HepG2 (cell line): ENCODE measurements around the gene OCLN. TPM values are rescaled to one million over a fixed set of nuclear protein-coding genes. Genes with fewer than 3 reads are reported as not detected.
A peak's percentile ranks its signal among the peaks of the same experiment; 100 is the strongest.

Experiments used
- ATAC-seq: fragments of 200-7000 bp; cut with Tn5 transposase; 3 replicates; pipeline ENCODE4 v1.9.1; 2020; ENCODE audit warnings: mild to moderate bottlenecking, moderate library complexity
- BruUV-seq: library from RNA; stranded (reverse); fragments of 400-500 nt; replicated peaks from 2 replicates; lab custom pipeline; 2021; lab: Mats Ljungman, UMichigan
- CTCF ChIA-PET: fragments of 300-600 bp; formaldehyde crosslinking; extraction: SDS; loops from one replicate; lab custom pipeline; 2021; ENCODE audit warnings: low total read pairs, inconsistent platforms, low intra/inter-chr PET ratio; lab: Yijun Ruan, JAX
- POLR2A ChIA-PET: fragments of 350-600 bp; sonication (Branson Sonifier 250); formaldehyde crosslinking; loops from one replicate; lab custom pipeline; 2020; ENCODE audit warnings: antibody characterized with exemption, inconsistent platforms; lab: Yijun Ruan, JAX
- DNase-seq: peaks from one replicate; pipeline ENCODE4 v3.0.0-alpha.2; 2015; ENCODE audit warnings: low spot score
- FAIRE-seq: peaks from 3 replicates; lab custom pipeline; 2011; peaks lifted over from hg19 to GRCh38; lab: Jason Lieb, UNC
- H2AFZ ChIP-seq: one replicate; pipeline ENCODE4 v1.6.1; 2011; ENCODE audit warnings: low read length, inconsistent platforms
- H3K27ac ChIP-seq: fragments of 300-600 bp; 3 replicates; pipeline ENCODE4 v1.8.0; 2011; ENCODE audit warnings: mixed run types, mild to moderate bottlenecking, mixed read lengths, low read length, inconsistent platforms; ENCODE audit not compliant: insufficient read depth; ENCODE audit errors: extremely low read length
- H3K27me3 ChIP-seq, 2 experiments: fragments of 200-600 bp in 1 of 2; 2 replicates in 1 of 2; 3 replicates in 1 of 2; pipeline versions ENCODE4 v1.6.0 to v1.8.0; 2011; ENCODE audit warnings: low read length in 2 of 2, mild to moderate bottlenecking in 2 of 2, moderate library complexity in 2 of 2, inconsistent platforms in 1 of 2; ENCODE audit not compliant: insufficient read depth in 2 of 2, control insufficient read depth in 1 of 2
- H3K36me3 ChIP-seq, 2 experiments: fragments of 200-600 bp in 1 of 2; replicated peaks in 1 of 2; 2 replicates in 1 of 2; 3 replicates in 1 of 2; pipeline versions ENCODE4 v1.5.1 to v1.8.0; 2011; ENCODE audit warnings: low read length in 2 of 2, inconsistent platforms in 1 of 2; ENCODE audit not compliant: insufficient read depth in 2 of 2, control insufficient read depth in 1 of 2
- H3K4me1 ChIP-seq: 2 replicates; pipeline ENCODE4 v1.5.1; 2012; ENCODE audit warnings: low read length, inconsistent platforms; ENCODE audit not compliant: insufficient read depth
- H3K4me2 ChIP-seq: 2 replicates; pipeline ENCODE4 v1.6.0; 2011; ENCODE audit warnings: low read depth, low read length, inconsistent platforms
- H3K4me3 ChIP-seq, 3 experiments: fragments of 200-600 bp in 1 of 3; sonication (generic), shearing (Covaris generic) in 1 of 3; replicated peaks in 1 of 3; 2 replicates each; pipeline ENCODE4 v1.5.1; 2011 to 2016; ENCODE audit warnings: low read length in 3 of 3, inconsistent platforms in 2 of 3, low read depth in 2 of 3, mild to moderate bottlenecking in 2 of 3, control low read depth in 1 of 3, mixed read lengths in 1 of 3; ENCODE audit not compliant: insufficient read depth in 1 of 3
- H3K79me2 ChIP-seq: one replicate; pipeline ENCODE4 v1.6.1; 2011; ENCODE audit warnings: low read length, inconsistent platforms; ENCODE audit not compliant: insufficient read depth
- H3K9ac ChIP-seq: 2 replicates; pipeline ENCODE4 v1.6.0; 2011; ENCODE audit warnings: mild to moderate bottlenecking, low read depth, low read length, inconsistent platforms; ENCODE audit not compliant: insufficient read depth
- H3K9me3 ChIP-seq: 2 replicates; pipeline ENCODE4 v1.5.1; 2012; ENCODE audit warnings: mild to moderate bottlenecking, low read length
- H4K20me1 ChIP-seq: 2 replicates; pipeline ENCODE4 v1.6.0; 2011; ENCODE audit warnings: inconsistent platforms, mild to moderate bottlenecking, low read length, moderate library complexity; ENCODE audit not compliant: insufficient read depth
- ARHGAP35 ChIP-seq: sonication (generic); formaldehyde crosslinking; IDR thresholded peaks from 2 replicates; pipeline ENCODE4 v1.9.0; 2022; ENCODE audit warnings: mild to moderate bottlenecking, inconsistent platforms, moderate library complexity, missing genetic modification reagents, borderline replicate concordance
- ARID2 ChIP-seq: sonication (generic); formaldehyde crosslinking; IDR thresholded peaks from 2 replicates; pipeline ENCODE4 v1.8.1; 2022; ENCODE audit warnings: mild to moderate bottlenecking, missing genetic modification reagents, borderline replicate concordance
- ATF3 ChIP-seq: sonication (generic); formaldehyde crosslinking; IDR thresholded peaks from 2 replicates; pipeline ENCODE4 v1.4.0; 2020; ENCODE audit warnings: missing genetic modification reagents
- CHCHD3 ChIP-seq: sonication (generic); formaldehyde crosslinking; IDR thresholded peaks from 2 replicates; pipeline ENCODE4 v1.8.0; 2022; ENCODE audit warnings: mild to moderate bottlenecking, missing genetic modification reagents, moderate library complexity
- NFIC ChIP-seq: IDR thresholded peaks from 2 replicates; pipeline ENCODE4 v1.6.1; 2012; ENCODE audit warnings: mild to moderate bottlenecking, low read length, inconsistent platforms
- SIX1 ChIP-seq: sonication (generic); formaldehyde crosslinking; IDR thresholded peaks from 2 replicates; pipeline ENCODE4 v1.4.0; 2020; ENCODE audit warnings: missing genetic modification reagents, borderline replicate concordance
- STAG1 ChIP-seq: sonication (generic); formaldehyde crosslinking; IDR thresholded peaks from 2 replicates; pipeline ENCODE4 v1.4.0; 2020; ENCODE audit warnings: missing genetic modification reagents
- TEAD3 ChIP-seq: optimal IDR thresholded peaks from 2 replicates; pipeline ENCODE3; 2016; ENCODE audit warnings: borderline replicate concordance
- U2AF2 ChIP-seq: fragments of 200-400 bp; formaldehyde crosslinking; IDR thresholded peaks from 2 replicates; pipeline ENCODE4 v1.6.1; 2017; ENCODE audit warnings: low read depth, mild to moderate bottlenecking, low read length
- ZBTB21 ChIP-seq: sonication (generic); formaldehyde crosslinking; IDR thresholded peaks from 2 replicates; pipeline ENCODE4 v1.4.0; 2020; ENCODE audit warnings: missing genetic modification reagents
- ZNF124 ChIP-seq: sonication (generic); formaldehyde crosslinking; IDR thresholded peaks from 2 replicates; pipeline ENCODE4 v1.4.0; 2020; ENCODE audit warnings: missing genetic modification reagents
- ZNF138 ChIP-seq: sonication (generic); formaldehyde crosslinking; IDR thresholded peaks from 2 replicates; pipeline ENCODE4 v1.5.0; 2020; ENCODE audit warnings: mild to moderate bottlenecking, low read depth, missing genetic modification reagents
- ZNF501 ChIP-seq: sonication (generic); formaldehyde crosslinking; IDR thresholded peaks from 2 replicates; pipeline ENCODE4 v1.5.1; 2020; ENCODE audit warnings: mild to moderate bottlenecking, moderate library complexity, missing genetic modification reagents
- ZNF563 ChIP-seq: sonication (generic); formaldehyde crosslinking; IDR thresholded peaks from 2 replicates; pipeline ENCODE4 v1.8.0; 2022; ENCODE audit warnings: mild to moderate bottlenecking, moderate library complexity, missing genetic modification reagents
- ZNF7 ChIP-seq: IDR thresholded peaks from 2 replicates; pipeline ENCODE4 v1.6.1; 2016; ENCODE audit warnings: missing biosample characterization, missing genetic modification reagents
- WGBS: methylation state at CpG from one replicate; pipeline ENCODE4 v1.1.6; 2017; ENCODE audit warnings: low lambda C conversion rate; 5-methylcytosine and 5-hydroxymethylcytosine counted together
- in situ Hi-C: cut with HindIII; loops from 2 replicates; pipeline ENCODE4 v1.10.0; 2017; ENCODE audit warnings: low pct_unique_long_range_greater_than_20kb; ENCODE audit not compliant: extremely low pct_ligation_motif_present
- intact Hi-C: fragments of 100-400 bp; cut with micrococcal nuclease; formaldehyde crosslinking; loops from one replicate; pipeline ENCODE4 v1.10.0; 2022; ENCODE audit not compliant: unreplicated experiment
- polyA plus RNA-seq, 8 experiments: library from polyadenylated mRNA; depleted of rRNA in 3 of 8; stranded (reverse) in 7 of 8; unstranded in 1 of 8; fragments of >200 nt; fragmentation: Illumina TruSeq in 4 of 8; extraction: Trizol in 4 of 8; gene quantifications; 2 replicates each; pipeline versions ENCODE4 v1.2.1 to v1.2.3, GENCODE V29; 2011 to 2016; ENCODE audit warnings: low read depth in 4 of 8, missing spikeins in 1 of 8, mixed read lengths in 1 of 8; ENCODE audit not compliant: insufficient read depth in 1 of 8
- total RNA-seq, 5 experiments: library from RNA; depleted of rRNA; stranded (reverse); fragments of >200 nt; fragmentation: Illumina TruSeq; extraction: Trizol; gene quantifications; 2 replicates each; pipeline ENCODE4 v1.2.3, GENCODE V29; 2016; ENCODE audit warnings: low read depth in 1 of 5
- TF ChIP-seq, protein P1 (sequence below): sonication (generic); formaldehyde crosslinking; IDR thresholded peaks from 2 replicates; pipeline ENCODE4 v1.4.0; 2020; ENCODE audit warnings: mild to moderate bottlenecking, missing genetic modification reagents
- TF ChIP-seq, protein P2 (sequence below): sonication (generic); formaldehyde crosslinking; IDR thresholded peaks from 2 replicates; pipeline ENCODE4 v1.8.0; 2022; ENCODE audit warnings: missing genetic modification reagents, mild to moderate bottlenecking, inconsistent platforms, borderline replicate concordance

Gene OCLN
- total and polyA plus RNA-seq, 2 of the 13 experiments (the other 11 are each of a cell fraction or from before 2014, with no cell fraction given), result 24.1 to 34.8 TPM

GRCh38 chr5:69509212-69509611 is 16.6 kb downstream of the OCLN start (continued):
- no peak for TF ChIP-seq NFIC
- TF ChIP-seq STAG1 (CRISPR knock-in tag), result no peak
- TF ChIP-seq, all 625 proteins: peak for 0

- H3K4me3 ChIP-seq, result no peak overlapping the region
- intact Hi-C loops (no loop called here), in situ Hi-C loops (no loop called here)
- peaks cover 11% of the 10 kb centered on the region for H3K4me1 ChIP-seq
- H3K36me3 ChIP-seq, result peaks cover 8 to 31% of the 10 kb centered on the region in 2 experiments
- H3K9me3 ChIP-seq, result no peaks in the 10 kb centered on the region
- ChIA-PET POLR2A (no interaction called here), CTCF (no interaction called here)
- TF ChIP-seq ZNF7 (CRISPR knock-in tag) (0 out of 2 replicates have a peak, but pooled peaks have one; percentile 51), SIX1 (no peak)
- H3K79me2 ChIP-seq, result no peaks in the 10 kb centered on the region
- H3K27me3 ChIP-seq, result no peaks in the 10 kb centered on the region; a peak in 1 of 5 replicates
- ATAC-seq, result no peak
- no peak for DNase-seq
- no peak for FAIRE-seq
- 93% methylated on average over 2 of the region's 2 CpGs for WGBS
- H3K9ac ChIP-seq, result no peak overlapping the region
- H4K20me1 ChIP-seq, result no peaks in the 10 kb centered on the region
- H3K27ac ChIP-seq, result no peak overlapping the region
- no peak overlapping the region for H3K4me2 ChIP-seq
- BruUV-seq, result no TSS peak
- H2AFZ ChIP-seq, result no peak overlapping the region
Observed at GRCh38 chr5:69510694-69511093, 18.1 kb downstream of the OCLN start.

DNA sequence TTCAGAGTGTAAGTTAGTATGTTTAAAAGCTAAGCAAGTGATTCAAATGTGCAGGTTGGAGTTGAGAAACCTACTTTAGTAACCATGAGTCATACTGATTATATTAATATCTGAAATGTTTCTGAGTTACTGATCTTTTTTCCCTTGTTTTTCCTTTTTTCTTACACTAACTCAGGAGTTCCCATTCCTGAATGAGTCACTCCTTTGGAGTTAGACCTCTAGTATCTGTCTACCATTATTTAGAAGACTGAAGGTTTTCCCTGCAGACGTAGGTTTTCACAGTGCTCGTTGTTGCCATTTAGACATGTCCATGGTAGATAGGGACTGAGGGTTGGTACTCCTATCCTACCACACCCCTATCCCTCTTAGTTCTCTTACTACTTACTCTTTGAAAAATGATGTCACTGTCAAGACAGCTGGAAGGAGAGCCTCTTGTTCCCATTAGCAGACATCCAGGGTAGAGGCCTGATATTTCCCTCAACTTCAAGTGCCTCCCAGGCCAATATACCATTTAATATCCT is 20.2 kb downstream of the OCLN start:
- no peaks in the 10 kb centered on the region for H3K79me2 ChIP-seq
- WGBS, result 96% methylated on average over 2 of the region's 2 CpGs
- no peaks in the 10 kb centered on the region for H3K9me3 ChIP-seq
- POLR2A ChIA-PET, result no interaction called here
- in situ Hi-C loops (no loop called here), intact Hi-C loops (loop anchor here (1.0 kb wide), 1 partner anchor 44 kb away; no protein-coding TSS in a partner anchor)
- no TSS peak for BruUV-seq
- no peak overlapping the region for H3K27ac ChIP-seq
- no peak overlapping the region for H3K9ac ChIP-seq
- H3K27me3 ChIP-seq, result no peaks in the 10 kb centered on the region; a peak in 1 of 5 replicates
- no peak overlapping the region for H3K4me2 ChIP-seq
- H2AFZ ChIP-seq, result no peak overlapping the region
- no peak for DNase-seq
- H3K4me3 ChIP-seq, result no peak overlapping the region
- no peak for ATAC-seq
- no peaks in the 10 kb centered on the region for H4K20me1 ChIP-seq
- H3K36me3 ChIP-seq, result peaks cover 8 to 18% of the 10 kb centered on the region in 2 experiments; a peak in 4 of 5 replicates
- H3K4me1 ChIP-seq, result peaks cover 23% of the 10 kb centered on the region
- FAIRE-seq, result no peak
- CTCF ChIA-PET, result no interaction called here
- TF ChIP-seq, protein P1, sequence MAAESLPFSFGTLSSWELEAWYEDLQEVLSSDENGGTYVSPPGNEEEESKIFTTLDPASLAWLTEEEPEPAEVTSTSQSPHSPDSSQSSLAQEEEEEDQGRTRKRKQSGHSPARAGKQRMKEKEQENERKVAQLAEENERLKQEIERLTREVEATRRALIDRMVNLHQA (CRISPR knock-in tag), result no peak
- TF ChIP-seq ZNF501 (CRISPR knock-in tag) (no peak), ZBTB21 (CRISPR knock-in tag) (no peak), ZNF138 (CRISPR knock-in tag) (no peak), ARHGAP35 (no peak), TEAD3 (CRISPR knock-in tag) (no peak), ARID2 (CRISPR knock-in tag) (no peak), U2AF2 (no peak), CHCHD3 (CRISPR knock-in tag) (no peak), ZNF124 (no peak), ZNF563 (CRISPR knock-in tag) (no peak), ATF3 (CRISPR knock-in tag) (no peak)
- TF ChIP-seq, protein P2, sequence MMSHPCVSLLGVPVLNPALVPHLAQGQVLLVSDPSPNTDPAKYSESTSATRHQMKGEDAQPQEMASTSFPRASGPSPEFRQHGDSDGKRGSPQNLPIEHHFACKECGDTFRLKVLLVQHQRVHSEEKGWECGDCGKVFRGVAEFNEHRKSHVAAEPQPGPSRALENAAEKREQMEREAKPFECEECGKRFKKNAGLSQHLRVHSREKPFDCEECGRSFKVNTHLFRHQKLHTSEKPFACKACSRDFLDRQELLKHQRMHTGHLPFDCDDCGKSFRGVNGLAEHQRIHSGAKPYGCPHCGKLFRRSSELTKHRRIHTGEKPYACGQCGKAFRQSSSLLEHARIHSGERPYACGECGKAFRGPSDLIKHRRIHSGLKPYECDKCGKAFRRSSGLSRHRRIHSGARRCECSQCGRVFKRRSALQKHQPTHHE (CRISPR knock-in tag), result no peak
